ENCODE results near the gene FOXN4. TPM values are rescaled to one million over a fixed set of nuclear protein-coding genes. Genes with fewer than 3 reads are reported as not detected.

FOXN4 gene
- total and polyA plus RNA-seq, 2 donors (not counting 1 experiment from before 2014, with no cell fraction given) = not detected

GRCh38 chr12:109269428-109269827 lies 39.7 kb downstream of the FOXN4 start:
- Histone ChIP-seq H3K4me2 (ENCODE audit: extremely low read depth, insufficient read depth, low read length) (no peak overlapping the region), H3K36me3 (ENCODE audit: control insufficient read depth, insufficient read depth, low read length) (no peaks in the 10 kb centered on the region), H2AFZ (ENCODE audit: low read length) (no peak overlapping the region), H3K9ac (ENCODE audit: insufficient read depth, low read length) (no peak overlapping the region), H3K4me1 (ENCODE audit: control insufficient read depth, extremely low read depth, insufficient read depth, low read length) (no peaks in the 10 kb centered on the region), H3K79me2 (ENCODE audit: control insufficient read depth, insufficient read depth, low read length) (no peaks in the 10 kb centered on the region), H4K20me1 (ENCODE audit: control insufficient read depth, extremely low read depth, insufficient read depth, low read length) (no peaks in the 10 kb centered on the region), H3K9me3 (ENCODE audit: control insufficient read depth, insufficient read depth, low read depth, low read length) (no peaks in the 10 kb centered on the region), H3K27me3 (ENCODE audit: control insufficient read depth, insufficient read depth, low read length) (no peaks in the 10 kb centered on the region), H3K4me3 (replicated peaks in 1 of 4; ENCODE audit: control extremely low read depth in 1 of 4, insufficient read depth in 1 of 4, low read depth in 3 of 4, low read length in 4 of 4) (no peak overlapping the region), H3K27ac (ENCODE audit: insufficient read depth, low read length) (no peak overlapping the region)
- DNase-seq (ENCODE audit: low read depth in 2 of 2) = no peak
- TF ChIP-seq EZH2 (IDR thresholded peaks at IDR 0.05; ENCODE audit: low read length, missing control alignments) = no peak
- no peak for TF ChIP-seq CTCF (conservative IDR thresholded peaks at IDR 0.05 in 1 of 2, IDR thresholded peaks at IDR 0.05 in 1 of 2; ENCODE audit: low read depth in 1 of 2, low read length in 2 of 2)

GRCh38 chr12:109268896-109269295 lies 40.2 kb downstream of the FOXN4 start:
- no peaks in the 10 kb centered on the region for H4K20me1 ChIP-seq (ENCODE audit: control insufficient read depth, extremely low read depth, insufficient read depth, low read length)
- H3K27me3 ChIP-seq (ENCODE audit: control insufficient read depth, insufficient read depth, low read length) = no peaks in the 10 kb centered on the region
- no peaks in the 10 kb centered on the region for H3K9me3 ChIP-seq (ENCODE audit: control insufficient read depth, insufficient read depth, low read depth, low read length)
- no peaks in the 10 kb centered on the region for H3K79me2 ChIP-seq (ENCODE audit: control insufficient read depth, insufficient read depth, low read length)
- no peak for TF ChIP-seq CTCF (conservative IDR thresholded peaks at IDR 0.05 in 1 of 2, IDR thresholded peaks at IDR 0.05 in 1 of 2; ENCODE audit: low read depth in 1 of 2, low read length in 2 of 2)
- no peak for TF ChIP-seq EZH2 (IDR thresholded peaks at IDR 0.05; ENCODE audit: low read length, missing control alignments)
- H3K4me1 ChIP-seq (ENCODE audit: control insufficient read depth, extremely low read depth, insufficient read depth, low read length) = no peaks in the 10 kb centered on the region
- no peak overlapping the region for H2AFZ ChIP-seq (ENCODE audit: low read length)
- no peak for DNase-seq (ENCODE audit: low read depth in 2 of 2)
- no peak overlapping the region for H3K9ac ChIP-seq (ENCODE audit: insufficient read depth, low read length)
- no peaks in the 10 kb centered on the region for H3K36me3 ChIP-seq (ENCODE audit: control insufficient read depth, insufficient read depth, low read length)
- H3K27ac ChIP-seq (ENCODE audit: insufficient read depth, low read length) = no peak overlapping the region
- no peak overlapping the region for H3K4me3 ChIP-seq (replicated peaks in 1 of 4; ENCODE audit: control extremely low read depth in 1 of 4, insufficient read depth in 1 of 4, low read depth in 3 of 4, low read length in 4 of 4)
- no peak overlapping the region for H3K4me2 ChIP-seq (ENCODE audit: extremely low read depth, insufficient read depth, low read length)

GRCh38 chr12:109267361-109267760 lies 41.7 kb downstream of the FOXN4 start:
- no peak for TF ChIP-seq CTCF (conservative IDR thresholded peaks at IDR 0.05 in 1 of 2, IDR thresholded peaks at IDR 0.05 in 1 of 2; ENCODE audit: low read depth in 1 of 2, low read length in 2 of 2)
- TF ChIP-seq EZH2 (IDR thresholded peaks at IDR 0.05; ENCODE audit: low read length, missing control alignments) = no peak
- Histone ChIP-seq H4K20me1 (ENCODE audit: control insufficient read depth, extremely low read depth, insufficient read depth, low read length) (no peaks in the 10 kb centered on the region), H3K4me2 (ENCODE audit: extremely low read depth, insufficient read depth, low read length) (no peak overlapping the region)

More at GRCh38 chr12:109267361-109267760, 41.7 kb downstream of the FOXN4 start:
- H3K4me3 ChIP-seq (replicated peaks in 1 of 4; ENCODE audit: control extremely low read depth in 1 of 4, insufficient read depth in 1 of 4, low read depth in 3 of 4, low read length in 4 of 4) = no peak overlapping the region
- H3K79me2 ChIP-seq (ENCODE audit: control insufficient read depth, insufficient read depth, low read length) = no peaks in the 10 kb centered on the region
- DNase-seq (ENCODE audit: low read depth in 2 of 2) = no peak
- no peaks in the 10 kb centered on the region for H3K27me3 ChIP-seq (ENCODE audit: control insufficient read depth, insufficient read depth, low read length)
- H3K4me1 ChIP-seq (ENCODE audit: control insufficient read depth, extremely low read depth, insufficient read depth, low read length) = no peaks in the 10 kb centered on the region
- no peaks in the 10 kb centered on the region for H3K36me3 ChIP-seq (ENCODE audit: control insufficient read depth, insufficient read depth, low read length)
- no peak overlapping the region for H3K9ac ChIP-seq (ENCODE audit: insufficient read depth, low read length)
- H3K9me3 ChIP-seq (ENCODE audit: control insufficient read depth, insufficient read depth, low read depth, low read length) = no peaks in the 10 kb centered on the region
- no peak overlapping the region for H3K27ac ChIP-seq (ENCODE audit: insufficient read depth, low read length)
- no peak overlapping the region for H2AFZ ChIP-seq (ENCODE audit: low read length)

All from fibroblast of lung (primary cell).